GM23338 (cell line): ENCODE data around the gene CYB5R4.

ENCODE experiments used
- CREB1 ChIP-seq: fragments of 250-450 bp; sonication (Bioruptor Pico); IDR thresholded peaks from 2 replicates; pipeline ENCODE4 v1.5.0; 2020; ENCODE audit warnings: low read depth, mild to moderate bottlenecking, moderate library complexity
- CTCF ChIP-seq, 2 experiments: fragments of 200-600 bp in 1 of 2; sonication (generic) in 1 of 2; conservative IDR thresholded peaks; 2 replicates each; pipeline versions ENCODE4 v1.5.1 to v1.6.1; 2016 to 2017; ENCODE audit warnings: antibody characterized with exemption in 2 of 2, low read depth in 2 of 2, mild to moderate bottlenecking in 2 of 2, moderate library complexity in 1 of 2
- EZH2 ChIP-seq: fragments of 200-600 bp; sonication (generic); IDR thresholded peaks from one replicate; pipeline ENCODE4 v1.8.0; 2017; ENCODE audit warnings: antibody characterized with exemption, mild to moderate bottlenecking, low read depth; ENCODE audit not compliant: unreplicated experiment
- EZH2phosphoT487 ChIP-seq: fragments of 200-600 bp; sonication (generic); IDR thresholded peaks from one replicate; pipeline ENCODE4 v1.8.1; 2018; ENCODE audit warnings: antibody characterized with exemption; ENCODE audit not compliant: unreplicated experiment
- JUNB ChIP-seq: IDR thresholded peaks from one replicate; pipeline ENCODE4 v1.6.1; 2016; ENCODE audit warnings: antibody characterized with exemption; ENCODE audit not compliant: unreplicated experiment
- NANOG ChIP-seq: IDR thresholded peaks from 2 replicates; pipeline ENCODE4 v1.6.1; 2016; ENCODE audit warnings: antibody characterized with exemption, borderline replicate concordance
- POLR2AphosphoS5 ChIP-seq: IDR thresholded peaks from 2 replicates; pipeline ENCODE4 v1.6.1; 2016; ENCODE audit warnings: antibody characterized with exemption, low read depth
- REST ChIP-seq: IDR thresholded peaks from one replicate; pipeline ENCODE4 v1.6.1; 2018; ENCODE audit warnings: antibody characterized with exemption; ENCODE audit not compliant: unreplicated experiment
- STAT1 ChIP-seq: IDR thresholded peaks from one replicate; pipeline ENCODE4 v1.6.1; 2016; ENCODE audit warnings: antibody characterized with exemption; ENCODE audit not compliant: unreplicated experiment
- ZNF114 ChIP-seq: fragments of 250-450 bp; sonication (Bioruptor Pico); IDR thresholded peaks from 2 replicates; pipeline ENCODE4 v1.5.0; 2020; ENCODE audit warnings: mild to moderate bottlenecking, moderate library complexity
- ZNF331 ChIP-seq: fragments of 250-450 bp; sonication (Bioruptor Pico); IDR thresholded peaks from 2 replicates; pipeline ENCODE4 v1.5.0; 2020; ENCODE audit warnings: low read depth, mild to moderate bottlenecking, moderate library complexity
- TF ChIP-seq, protein P1 (sequence below): fragments of 250-450 bp; sonication (Bioruptor Pico); IDR thresholded peaks from 2 replicates; pipeline ENCODE4 v1.5.0; 2020; ENCODE audit warnings: mild to moderate bottlenecking, moderate library complexity
- TF ChIP-seq, protein P2 (sequence below): IDR thresholded peaks from 2 replicates; pipeline ENCODE4 v1.6.1; 2016; ENCODE audit warnings: antibody characterized with exemption

DNA sequence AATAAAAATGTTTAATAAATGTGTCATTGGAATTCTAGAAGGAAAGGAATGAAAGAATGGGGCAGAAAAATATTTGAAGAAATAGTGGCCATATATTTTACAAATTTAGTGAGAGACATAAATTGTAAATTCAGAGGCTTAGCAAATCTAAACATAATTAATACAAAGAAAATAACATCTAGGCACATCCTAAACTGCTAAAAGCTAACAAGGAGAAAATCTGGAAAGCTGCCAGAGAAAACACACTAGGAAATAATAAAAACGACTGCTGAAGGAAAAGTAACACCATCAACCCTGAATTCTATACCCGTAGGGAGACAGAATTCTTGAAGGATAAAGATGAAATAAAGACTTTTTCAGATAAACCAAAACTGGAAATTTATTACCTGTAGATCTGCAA is 23.8 kb downstream of the CYB5R4 start:
- no peak for TF ChIP-seq CTCF (conservative IDR thresholded peaks at IDR 0.05; ENCODE audit: low read depth in 2 of 2)
- TF ChIP-seq POLR2AphosphoS5: no peak
- no peak for TF ChIP-seq EZH2
- no peak for TF ChIP-seq EZH2phosphoT487
- no peak for TF ChIP-seq JUNB
- no peak for TF ChIP-seq CREB1
- TF ChIP-seq NANOG: no peak
- TF ChIP-seq, protein P1, sequence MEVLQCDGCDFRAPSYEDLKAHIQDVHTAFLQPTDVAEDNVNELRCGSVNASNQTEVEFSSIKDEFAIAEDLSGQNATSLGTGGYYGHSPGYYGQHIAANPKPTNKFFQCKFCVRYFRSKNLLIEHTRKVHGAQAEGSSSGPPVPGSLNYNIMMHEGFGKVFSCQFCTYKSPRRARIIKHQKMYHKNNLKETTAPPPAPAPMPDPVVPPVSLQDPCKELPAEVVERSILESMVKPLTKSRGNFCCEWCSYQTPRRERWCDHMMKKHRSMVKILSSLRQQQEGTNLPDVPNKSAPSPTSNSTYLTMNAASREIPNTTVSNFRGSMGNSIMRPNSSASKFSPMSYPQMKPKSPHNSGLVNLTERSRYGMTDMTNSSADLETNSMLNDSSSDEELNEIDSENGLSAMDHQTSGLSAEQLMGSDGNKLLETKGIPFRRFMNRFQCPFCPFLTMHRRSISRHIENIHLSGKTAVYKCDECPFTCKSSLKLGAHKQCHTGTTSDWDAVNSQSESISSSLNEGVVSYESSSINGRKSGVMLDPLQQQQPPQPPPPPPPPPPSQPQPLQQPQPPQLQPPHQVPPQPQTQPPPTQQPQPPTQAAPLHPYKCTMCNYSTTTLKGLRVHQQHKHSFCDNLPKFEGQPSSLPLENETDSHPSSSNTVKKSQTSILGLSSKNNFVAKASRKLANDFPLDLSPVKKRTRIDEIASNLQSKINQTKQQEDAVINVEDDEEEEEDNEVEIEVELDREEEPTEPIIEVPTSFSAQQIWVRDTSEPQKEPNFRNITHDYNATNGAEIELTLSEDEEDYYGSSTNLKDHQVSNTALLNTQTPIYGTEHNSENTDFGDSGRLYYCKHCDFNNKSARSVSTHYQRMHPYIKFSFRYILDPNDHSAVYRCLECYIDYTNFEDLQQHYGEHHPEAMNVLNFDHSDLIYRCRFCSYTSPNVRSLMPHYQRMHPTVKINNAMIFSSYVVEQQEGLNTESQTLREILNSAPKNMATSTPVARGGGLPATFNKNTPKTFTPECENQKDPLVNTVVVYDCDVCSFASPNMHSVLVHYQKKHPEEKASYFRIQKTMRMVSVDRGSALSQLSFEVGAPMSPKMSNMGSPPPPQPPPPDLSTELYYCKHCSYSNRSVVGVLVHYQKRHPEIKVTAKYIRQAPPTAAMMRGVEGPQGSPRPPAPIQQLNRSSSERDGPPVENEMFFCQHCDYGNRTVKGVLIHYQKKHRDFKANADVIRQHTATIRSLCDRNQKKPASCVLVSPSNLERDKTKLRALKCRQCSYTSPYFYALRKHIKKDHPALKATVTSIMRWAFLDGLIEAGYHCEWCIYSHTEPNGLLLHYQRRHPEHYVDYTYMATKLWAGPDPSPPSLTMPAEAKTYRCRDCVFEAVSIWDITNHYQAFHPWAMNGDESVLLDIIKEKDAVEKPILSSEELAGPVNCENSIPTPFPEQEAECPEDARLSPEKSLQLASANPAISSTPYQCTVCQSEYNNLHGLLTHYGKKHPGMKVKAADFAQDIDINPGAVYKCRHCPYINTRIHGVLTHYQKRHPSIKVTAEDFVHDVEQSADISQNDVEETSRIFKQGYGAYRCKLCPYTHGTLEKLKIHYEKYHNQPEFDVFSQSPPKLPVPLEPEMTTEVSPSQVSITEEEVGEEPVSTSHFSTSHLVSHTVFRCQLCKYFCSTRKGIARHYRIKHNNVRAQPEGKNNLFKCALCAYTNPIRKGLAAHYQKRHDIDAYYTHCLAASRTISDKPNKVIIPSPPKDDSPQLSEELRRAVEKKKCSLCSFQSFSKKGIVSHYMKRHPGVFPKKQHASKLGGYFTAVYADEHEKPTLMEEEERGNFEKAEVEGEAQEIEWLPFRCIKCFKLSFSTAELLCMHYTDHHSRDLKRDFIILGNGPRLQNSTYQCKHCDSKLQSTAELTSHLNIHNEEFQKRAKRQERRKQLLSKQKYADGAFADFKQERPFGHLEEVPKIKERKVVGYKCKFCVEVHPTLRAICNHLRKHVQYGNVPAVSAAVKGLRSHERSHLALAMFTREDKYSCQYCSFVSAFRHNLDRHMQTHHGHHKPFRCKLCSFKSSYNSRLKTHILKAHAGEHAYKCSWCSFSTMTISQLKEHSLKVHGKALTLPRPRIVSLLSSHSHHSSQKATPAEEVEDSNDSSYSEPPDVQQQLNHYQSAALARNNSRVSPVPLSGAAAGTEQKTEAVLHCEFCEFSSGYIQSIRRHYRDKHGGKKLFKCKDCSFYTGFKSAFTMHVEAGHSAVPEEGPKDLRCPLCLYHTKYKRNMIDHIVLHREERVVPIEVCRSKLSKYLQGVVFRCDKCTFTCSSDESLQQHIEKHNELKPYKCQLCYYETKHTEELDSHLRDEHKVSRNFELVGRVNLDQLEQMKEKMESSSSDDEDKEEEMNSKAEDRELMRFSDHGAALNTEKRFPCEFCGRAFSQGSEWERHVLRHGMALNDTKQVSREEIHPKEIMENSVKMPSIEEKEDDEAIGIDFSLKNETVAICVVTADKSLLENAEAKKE (CRISPR knock-in tag): no peak
- TF ChIP-seq ZNF114 (CRISPR knock-in tag): no peak
- no peak for TF ChIP-seq REST
- TF ChIP-seq STAT1: no peak
- TF ChIP-seq, protein P2, sequence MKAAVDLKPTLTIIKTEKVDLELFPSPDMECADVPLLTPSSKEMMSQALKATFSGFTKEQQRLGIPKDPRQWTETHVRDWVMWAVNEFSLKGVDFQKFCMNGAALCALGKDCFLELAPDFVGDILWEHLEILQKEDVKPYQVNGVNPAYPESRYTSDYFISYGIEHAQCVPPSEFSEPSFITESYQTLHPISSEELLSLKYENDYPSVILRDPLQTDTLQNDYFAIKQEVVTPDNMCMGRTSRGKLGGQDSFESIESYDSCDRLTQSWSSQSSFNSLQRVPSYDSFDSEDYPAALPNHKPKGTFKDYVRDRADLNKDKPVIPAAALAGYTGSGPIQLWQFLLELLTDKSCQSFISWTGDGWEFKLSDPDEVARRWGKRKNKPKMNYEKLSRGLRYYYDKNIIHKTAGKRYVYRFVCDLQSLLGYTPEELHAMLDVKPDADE: no peak
- TF ChIP-seq ZNF331 (CRISPR knock-in tag): no peak
